Astrocyte (in vitro differentiated cells and primary cell): Measurements from ENCODE around the gene NPRL2. TPM values are rescaled to one million over a fixed set of nuclear protein-coding genes. Genes with fewer than 3 reads are reported as not detected.

Experiments used
- DNase-seq: peaks from one replicate; pipeline ENCODE4 v3.0.0-alpha.2; 2010; ENCODE audit warnings: low read depth
- FAIRE-seq: peaks from 2 replicates; lab custom pipeline; 2011; peaks lifted over from hg19 to GRCh38; lab: Jason Lieb, UNC
- H2AFZ ChIP-seq: 2 replicates; pipeline ENCODE4 v1.6.0; 2012; ENCODE audit warnings: low read depth, low read length, inconsistent platforms
- H3K27ac ChIP-seq: 2 replicates; pipeline ENCODE4 v1.5.1; 2011; ENCODE audit warnings: low read depth, low read length, inconsistent platforms
- H3K27me3 ChIP-seq: 2 replicates; pipeline ENCODE4 v1.6.0; 2011; ENCODE audit warnings: low read length, inconsistent platforms; ENCODE audit not compliant: insufficient read depth
- H3K36me3 ChIP-seq: 2 replicates; pipeline ENCODE4 v1.5.1; 2011; ENCODE audit warnings: low read length, inconsistent platforms; ENCODE audit not compliant: insufficient read depth
- H3K4me1 ChIP-seq: 2 replicates; pipeline ENCODE4 v1.5.1; 2011; ENCODE audit warnings: low read length, inconsistent platforms; ENCODE audit not compliant: insufficient read depth
- H3K4me2 ChIP-seq: 2 replicates; pipeline ENCODE4 v1.6.0; 2012; ENCODE audit warnings: low read length, inconsistent platforms
- H3K4me3 ChIP-seq: 2 replicates; pipeline ENCODE4 v1.5.1; 2011; ENCODE audit warnings: low read depth, mild to moderate bottlenecking, low read length, inconsistent platforms; ENCODE audit not compliant: insufficient read depth
- H3K79me2 ChIP-seq: 2 replicates; pipeline ENCODE4 v1.6.0; 2012; ENCODE audit warnings: mild to moderate bottlenecking, low read length, inconsistent platforms; ENCODE audit not compliant: insufficient read depth
- H3K9ac ChIP-seq: 2 replicates; pipeline ENCODE4 v1.6.0; 2012; ENCODE audit warnings: mild to moderate bottlenecking, low read length, inconsistent platforms
- H3K9me3 ChIP-seq: 2 replicates; pipeline ENCODE4 v1.5.1; 2012; ENCODE audit warnings: low read depth, mild to moderate bottlenecking, low read length, inconsistent platforms; ENCODE audit not compliant: insufficient read depth
- H4K20me1 ChIP-seq: 2 replicates; pipeline ENCODE4 v1.6.0; 2012; ENCODE audit warnings: low read length, inconsistent platforms; ENCODE audit not compliant: insufficient read depth
- H3K27ac Mint-ChIP-seq: one replicate; pipeline ENCODE4 v1.8.0; 2021; ENCODE audit warnings: mild to moderate bottlenecking, mixed read lengths; ENCODE audit not compliant: unreplicated experiment
- H3K27me3 Mint-ChIP-seq: one replicate; pipeline ENCODE4 v1.8.0; 2021; ENCODE audit warnings: low read depth, mixed read lengths; ENCODE audit not compliant: unreplicated experiment
- H3K36me3 Mint-ChIP-seq: one replicate; pipeline ENCODE4 v1.8.0; 2021; ENCODE audit warnings: low read depth, mixed read lengths; ENCODE audit not compliant: unreplicated experiment
- H3K4me1 Mint-ChIP-seq: one replicate; pipeline ENCODE4 v1.8.0; 2021; ENCODE audit warnings: low read depth, mixed read lengths; ENCODE audit not compliant: unreplicated experiment
- H3K4me3 Mint-ChIP-seq: one replicate; pipeline ENCODE4 v1.8.0; 2021; ENCODE audit warnings: mild to moderate bottlenecking, moderate library complexity, mixed read lengths; ENCODE audit not compliant: unreplicated experiment
- H3K9me3 Mint-ChIP-seq: one replicate; pipeline ENCODE4 v1.8.0; 2021; ENCODE audit warnings: mild to moderate bottlenecking, mixed read lengths; ENCODE audit not compliant: unreplicated experiment
- EZH2 ChIP-seq: IDR thresholded peaks from 2 replicates; pipeline ENCODE4 v1.6.1; 2012; ENCODE audit warnings: mild to moderate bottlenecking, low read length, inconsistent platforms; ENCODE audit not compliant: insufficient read depth
- total RNA-seq: library from RNA; stranded (reverse); gene quantifications from 2 replicates; pipeline ENCODE4 v1.2.1, GENCODE V29; 2021
- TF ChIP-seq, protein P1 (sequence below): IDR thresholded peaks from 2 replicates; pipeline ENCODE4 v1.5.1; 2011; ENCODE audit warnings: low read depth, mild to moderate bottlenecking, inconsistent platforms, low read length, moderate library complexity; ENCODE audit not compliant: insufficient read depth

NPRL2 gene
- total RNA-seq, 1 donor from 2014 or later: 15.7 TPM

DNA sequence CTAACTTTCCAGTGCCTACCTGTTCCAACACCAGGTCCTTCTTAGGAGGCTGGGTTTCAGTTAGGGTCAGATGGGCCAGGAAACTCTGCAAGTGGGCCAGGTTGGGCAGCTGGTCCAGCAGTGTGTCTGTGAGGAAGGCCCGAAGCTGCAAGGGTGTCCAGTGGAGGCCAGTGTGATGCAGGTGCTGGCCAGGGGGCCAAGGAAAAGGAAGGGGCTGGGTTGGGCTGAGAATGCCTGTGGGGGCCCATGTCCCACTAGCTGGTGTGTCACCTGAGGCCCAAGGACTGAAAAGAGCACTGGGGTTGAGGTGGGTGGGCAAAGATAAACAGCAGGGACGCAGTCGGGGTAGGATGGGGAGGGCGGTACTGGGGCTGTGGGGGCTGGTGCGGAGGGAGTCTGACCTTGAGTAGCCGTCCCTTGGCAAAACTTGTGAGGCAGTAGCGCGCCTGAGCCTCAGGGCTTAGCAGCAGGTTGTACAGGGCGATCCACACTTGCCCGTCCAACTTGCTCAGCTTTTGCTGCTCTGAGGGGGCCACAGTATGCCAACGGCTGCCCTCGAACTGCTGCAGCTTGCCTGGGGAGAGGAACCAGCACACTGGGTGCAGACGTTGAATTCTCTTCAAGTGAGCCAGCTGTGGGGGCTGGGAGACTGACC lies 8.5 kb downstream of the NPRL2 start:
- Mint-ChIP-seq H3K4me1 (peaks cover 10% of the 10 kb centered on the region), H3K36me3 (no peaks in the 10 kb centered on the region), H3K27ac (no peak overlapping the region), H3K9me3 (peaks cover 6% of the 10 kb centered on the region), H3K27me3 (peaks cover 36% of the 10 kb centered on the region), H3K4me3 (no peak overlapping the region)
- H2AFZ ChIP-seq: no peak overlapping the region
- no peaks in the 10 kb centered on the region for H3K79me2 ChIP-seq
- peaks cover 24% of the 10 kb centered on the region for H3K4me1 ChIP-seq
- no peaks in the 10 kb centered on the region for H3K27me3 ChIP-seq
- TF ChIP-seq, protein P1, sequence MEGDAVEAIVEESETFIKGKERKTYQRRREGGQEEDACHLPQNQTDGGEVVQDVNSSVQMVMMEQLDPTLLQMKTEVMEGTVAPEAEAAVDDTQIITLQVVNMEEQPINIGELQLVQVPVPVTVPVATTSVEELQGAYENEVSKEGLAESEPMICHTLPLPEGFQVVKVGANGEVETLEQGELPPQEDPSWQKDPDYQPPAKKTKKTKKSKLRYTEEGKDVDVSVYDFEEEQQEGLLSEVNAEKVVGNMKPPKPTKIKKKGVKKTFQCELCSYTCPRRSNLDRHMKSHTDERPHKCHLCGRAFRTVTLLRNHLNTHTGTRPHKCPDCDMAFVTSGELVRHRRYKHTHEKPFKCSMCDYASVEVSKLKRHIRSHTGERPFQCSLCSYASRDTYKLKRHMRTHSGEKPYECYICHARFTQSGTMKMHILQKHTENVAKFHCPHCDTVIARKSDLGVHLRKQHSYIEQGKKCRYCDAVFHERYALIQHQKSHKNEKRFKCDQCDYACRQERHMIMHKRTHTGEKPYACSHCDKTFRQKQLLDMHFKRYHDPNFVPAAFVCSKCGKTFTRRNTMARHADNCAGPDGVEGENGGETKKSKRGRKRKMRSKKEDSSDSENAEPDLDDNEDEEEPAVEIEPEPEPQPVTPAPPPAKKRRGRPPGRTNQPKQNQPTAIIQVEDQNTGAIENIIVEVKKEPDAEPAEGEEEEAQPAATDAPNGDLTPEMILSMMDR: no peak
- TF ChIP-seq EZH2: no peak
- H3K27ac ChIP-seq: no peak overlapping the region
- H3K4me3 ChIP-seq: no peak overlapping the region
- H3K4me2 ChIP-seq: no peak overlapping the region
- H3K9me3 ChIP-seq: no peaks in the 10 kb centered on the region
- no peak overlapping the region for H3K9ac ChIP-seq
- H3K36me3 ChIP-seq: no peaks in the 10 kb centered on the region
- DNase-seq: no peak
- no peak for FAIRE-seq
- no peaks in the 10 kb centered on the region for H4K20me1 ChIP-seq

DNA sequence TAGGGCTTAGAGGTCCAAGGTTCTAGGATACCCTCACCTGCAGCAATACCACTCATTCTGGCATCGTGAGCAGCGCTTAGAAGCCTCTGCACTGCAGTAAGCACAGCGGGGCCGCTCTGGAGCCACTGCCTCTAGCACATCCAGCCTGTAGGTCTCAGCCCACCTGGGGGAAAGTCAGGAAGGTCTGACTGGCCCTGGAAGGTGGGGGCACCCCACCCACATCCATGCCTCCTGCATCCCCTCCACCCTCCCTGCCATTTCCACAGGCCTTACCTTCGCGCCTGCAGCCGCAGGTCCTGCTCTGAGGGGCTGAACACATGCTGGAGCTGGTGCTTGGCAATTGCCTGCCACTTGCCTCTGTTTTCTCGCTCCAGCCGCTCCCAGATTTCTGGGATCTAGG lies 9.0 kb downstream of the NPRL2 start:
- no peak for FAIRE-seq
- no peak overlapping the region for H3K4me3 Mint-ChIP-seq
- H3K27me3 Mint-ChIP-seq: peaks cover 36% of the 10 kb centered on the region

More for the DNA sequence above, 9.0 kb downstream of the NPRL2 start:
- no peak overlapping the region for H3K27ac ChIP-seq
- no peaks in the 10 kb centered on the region for H3K36me3 Mint-ChIP-seq
- H3K27ac Mint-ChIP-seq: no peak overlapping the region
- H3K9ac ChIP-seq: no peak overlapping the region
- TF ChIP-seq, protein P1: no peak
- no peak for TF ChIP-seq EZH2
- DNase-seq: no peak
- H3K79me2 ChIP-seq: peaks cover 5% of the 10 kb centered on the region
- H4K20me1 ChIP-seq: peaks cover 3% of the 10 kb centered on the region
- no peak overlapping the region for H3K4me2 ChIP-seq
- peaks cover 6% of the 10 kb centered on the region for H3K9me3 Mint-ChIP-seq
- H3K27me3 ChIP-seq: no peaks in the 10 kb centered on the region
- no peak overlapping the region for H2AFZ ChIP-seq
- no peaks in the 10 kb centered on the region for H3K36me3 ChIP-seq
- H3K4me1 ChIP-seq: peaks cover 24% of the 10 kb centered on the region
- no peaks in the 10 kb centered on the region for H3K9me3 ChIP-seq
- H3K4me1 Mint-ChIP-seq: peaks cover 10% of the 10 kb centered on the region
- no peak overlapping the region for H3K4me3 ChIP-seq
